ENCODE data around the gene PSTK.

DNA sequence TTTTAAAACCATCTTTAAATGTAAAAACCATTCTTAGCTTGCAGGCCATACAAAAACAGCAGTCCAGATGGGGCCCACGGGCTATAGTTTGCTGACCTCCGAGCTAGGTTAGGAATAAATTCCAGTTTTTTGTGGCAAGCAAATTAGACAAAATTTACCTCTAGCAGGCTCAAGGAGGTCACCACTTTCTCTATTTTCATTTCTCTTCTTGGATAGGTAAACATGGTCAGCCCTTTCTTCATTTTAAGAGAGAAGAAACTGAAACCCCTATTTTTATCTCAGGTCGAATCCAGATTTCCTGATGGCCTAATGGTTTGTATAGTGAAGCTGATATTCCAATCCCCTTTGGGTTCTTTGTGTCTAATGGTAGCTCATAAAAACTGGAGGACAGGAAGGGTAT lies 17.7 kb downstream of the PSTK start:
- TF ChIP-seq, protein P1, sequence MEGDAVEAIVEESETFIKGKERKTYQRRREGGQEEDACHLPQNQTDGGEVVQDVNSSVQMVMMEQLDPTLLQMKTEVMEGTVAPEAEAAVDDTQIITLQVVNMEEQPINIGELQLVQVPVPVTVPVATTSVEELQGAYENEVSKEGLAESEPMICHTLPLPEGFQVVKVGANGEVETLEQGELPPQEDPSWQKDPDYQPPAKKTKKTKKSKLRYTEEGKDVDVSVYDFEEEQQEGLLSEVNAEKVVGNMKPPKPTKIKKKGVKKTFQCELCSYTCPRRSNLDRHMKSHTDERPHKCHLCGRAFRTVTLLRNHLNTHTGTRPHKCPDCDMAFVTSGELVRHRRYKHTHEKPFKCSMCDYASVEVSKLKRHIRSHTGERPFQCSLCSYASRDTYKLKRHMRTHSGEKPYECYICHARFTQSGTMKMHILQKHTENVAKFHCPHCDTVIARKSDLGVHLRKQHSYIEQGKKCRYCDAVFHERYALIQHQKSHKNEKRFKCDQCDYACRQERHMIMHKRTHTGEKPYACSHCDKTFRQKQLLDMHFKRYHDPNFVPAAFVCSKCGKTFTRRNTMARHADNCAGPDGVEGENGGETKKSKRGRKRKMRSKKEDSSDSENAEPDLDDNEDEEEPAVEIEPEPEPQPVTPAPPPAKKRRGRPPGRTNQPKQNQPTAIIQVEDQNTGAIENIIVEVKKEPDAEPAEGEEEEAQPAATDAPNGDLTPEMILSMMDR (IDR thresholded peaks at IDR 0.05; ENCODE audit: low read depth, low read length): no peak
- no peak for TF ChIP-seq EZH2phosphoT487 (IDR thresholded peaks at IDR 0.05; ENCODE audit: low read depth)

All from OCI-LY3 (cell line).